Breast epithelium (tissue), 3 donors: ENCODE results near the gene CLSTN1.

Experiments used
- POLR2A ChIP-seq: fragments of 450-650 bp; IDR thresholded peaks from one replicate; pipeline ENCODE4 v1.6.1; 2016; ENCODE audit warnings: antibody characterized with exemption, mild to moderate bottlenecking, moderate library complexity
- POLR2AphosphoS5 ChIP-seq, 3 donors: sonication (generic); formaldehyde crosslinking; IDR thresholded peaks; one replicate each; pipeline ENCODE4 v1.6.1; 2017; ENCODE audit warnings: antibody characterized with exemption in 3 of 3
- TF ChIP-seq, protein P1 (sequence below), 3 donors: fragments of 450-650 bp; IDR thresholded peaks; one replicate each; pipeline ENCODE4 v1.5.1; 2016 to 2017; ENCODE audit warnings: antibody characterized with exemption in 3 of 3, mild to moderate bottlenecking in 3 of 3, moderate library complexity in 3 of 3

DNA sequence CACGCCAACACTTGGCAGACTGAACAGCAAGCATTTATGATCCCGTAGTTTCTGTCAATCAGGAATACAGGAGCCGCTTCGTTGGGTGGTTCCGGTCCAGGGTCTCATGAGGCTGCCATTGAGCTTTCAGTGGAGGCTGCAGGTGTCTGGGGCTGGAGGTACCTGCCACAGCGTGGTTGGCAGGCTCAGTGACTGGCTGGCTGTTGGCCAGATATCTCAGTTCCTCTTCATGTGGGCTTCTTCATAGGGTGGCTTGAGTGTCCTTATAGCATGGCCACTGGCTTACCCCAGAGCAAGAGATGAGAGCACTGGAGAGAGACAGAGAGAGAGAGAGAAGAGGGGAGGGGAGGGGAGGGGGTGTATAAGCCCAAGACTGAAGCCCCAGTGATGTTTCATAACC, 142.9 kb downstream of the CLSTN1 start:
- TF ChIP-seq, protein P1, sequence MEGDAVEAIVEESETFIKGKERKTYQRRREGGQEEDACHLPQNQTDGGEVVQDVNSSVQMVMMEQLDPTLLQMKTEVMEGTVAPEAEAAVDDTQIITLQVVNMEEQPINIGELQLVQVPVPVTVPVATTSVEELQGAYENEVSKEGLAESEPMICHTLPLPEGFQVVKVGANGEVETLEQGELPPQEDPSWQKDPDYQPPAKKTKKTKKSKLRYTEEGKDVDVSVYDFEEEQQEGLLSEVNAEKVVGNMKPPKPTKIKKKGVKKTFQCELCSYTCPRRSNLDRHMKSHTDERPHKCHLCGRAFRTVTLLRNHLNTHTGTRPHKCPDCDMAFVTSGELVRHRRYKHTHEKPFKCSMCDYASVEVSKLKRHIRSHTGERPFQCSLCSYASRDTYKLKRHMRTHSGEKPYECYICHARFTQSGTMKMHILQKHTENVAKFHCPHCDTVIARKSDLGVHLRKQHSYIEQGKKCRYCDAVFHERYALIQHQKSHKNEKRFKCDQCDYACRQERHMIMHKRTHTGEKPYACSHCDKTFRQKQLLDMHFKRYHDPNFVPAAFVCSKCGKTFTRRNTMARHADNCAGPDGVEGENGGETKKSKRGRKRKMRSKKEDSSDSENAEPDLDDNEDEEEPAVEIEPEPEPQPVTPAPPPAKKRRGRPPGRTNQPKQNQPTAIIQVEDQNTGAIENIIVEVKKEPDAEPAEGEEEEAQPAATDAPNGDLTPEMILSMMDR (IDR thresholded peaks at IDR 0.05) = no peak
- no peak for TF ChIP-seq POLR2A
- TF ChIP-seq POLR2AphosphoS5 (IDR thresholded peaks at IDR 0.05) = no peak
